ENCODE results near the gene OSBPL2.

GRCh38 chr20:62282103-62282502, 43.8 kb downstream of the OSBPL2 start:
- TF ChIP-seq POLR2AphosphoS5 (IDR thresholded peaks at IDR 0.05), result no peak
- no peak for TF ChIP-seq POLR2A (IDR thresholded peaks at IDR 0.05)
- no peak for TF ChIP-seq CTCF (IDR thresholded peaks at IDR 0.05)
